ENCODE data around the gene CDADC1. TPM values are rescaled to one million over a fixed set of nuclear protein-coding genes. Genes with fewer than 3 reads are reported as not detected.

The CDADC1 gene
- polyA plus RNA-seq, 1 of the 3 experiments (the other 2 are of a cell fraction), result 3.5 TPM

GRCh38 chr13:49238621-49239020 lies 9.1 kb upstream of the CDADC1 start:
- H4K20me1 ChIP-seq (ENCODE audit: insufficient read depth), result no peaks in the 10 kb centered on the region
- H2AFZ ChIP-seq (ENCODE audit: low read depth), result no peak overlapping the region
- H3K27ac ChIP-seq (ENCODE audit: low read depth in 2 of 2, low read length in 1 of 2), result no peak overlapping the region
- H3K79me2 ChIP-seq (ENCODE audit: insufficient read depth), result no peaks in the 10 kb centered on the region
- TF ChIP-seq EZH2phosphoT487 (IDR thresholded peaks at IDR 0.05; ENCODE audit: borderline replicate concordance, low read depth), result no peak
- no peak for TF ChIP-seq RAD21 (IDR thresholded peaks at IDR 0.05; ENCODE audit: low read length)
- no peak for TF ChIP-seq RFX5 (IDR thresholded peaks at IDR 0.05; ENCODE audit: low read length)
- TF ChIP-seq CHD2 (IDR thresholded peaks at IDR 0.05; ENCODE audit: low read length, partially characterized antibody), result no peak
- no peak for TF ChIP-seq IRF3 (IDR thresholded peaks at IDR 0.05; ENCODE audit: low read depth, low read length)
- TF ChIP-seq GATA2 (CRISPR knock-in tag; IDR thresholded peaks at IDR 0.05), result no peak
- no peak for TF ChIP-seq REST (IDR thresholded peaks at IDR 0.05; ENCODE audit: low read depth, low read length)
- no peak for TF ChIP-seq FOSL2 (IDR thresholded peaks at IDR 0.05; ENCODE audit: borderline replicate concordance, low read depth)
- no peak for TF ChIP-seq MAX (IDR thresholded peaks at IDR 0.05; ENCODE audit: low read depth)
- no peak for TF ChIP-seq FOXM1 (IDR thresholded peaks at IDR 0.05; ENCODE audit: low read depth)
- no peak for TF ChIP-seq USF1 (IDR thresholded peaks at IDR 0.05; ENCODE audit: borderline replicate concordance, low read depth)
- no peak for TF ChIP-seq EP300 (IDR thresholded peaks at IDR 0.05; ENCODE audit: borderline replicate concordance in 1 of 2, low read depth in 1 of 2, low read length in 1 of 2)
- no peak for TF ChIP-seq NRF1 (IDR thresholded peaks at IDR 0.05; ENCODE audit: low read depth, low read length)
- TF ChIP-seq ZBTB33 (IDR thresholded peaks at IDR 0.05; ENCODE audit: borderline replicate concordance, low read depth), result no peak
- TF ChIP-seq MEF2A (IDR thresholded peaks at IDR 0.05; ENCODE audit: borderline replicate concordance, low read depth), result no peak
- ChIA-PET POLR2A (no interaction called here), CTCF (no interaction called here)
- H3K4me1 ChIP-seq (ENCODE audit: control insufficient read depth in 1 of 2, insufficient read depth in 2 of 2, low read depth in 1 of 2, low read length in 1 of 2), result no peaks in the 10 kb centered on the region
- no peaks in the 10 kb centered on the region for H3K36me3 ChIP-seq (replicated peaks in 1 of 2; ENCODE audit: control insufficient read depth in 1 of 2, insufficient read depth in 2 of 2, low read length in 1 of 2)
- no peak overlapping the region for H3K4me2 ChIP-seq
- no peak for DNase-seq
- no peaks in the 10 kb centered on the region for H3K9me3 ChIP-seq
- no peak overlapping the region for H3K9ac ChIP-seq
- 98% methylated on average over 2 of the region's 2 CpGs for WGBS (ENCODE audit: low lambda C conversion rate)
- H3F3A ChIP-seq (replicated peaks; ENCODE audit: insufficient read depth), result no peaks in the 10 kb centered on the region
- no peaks in the 10 kb centered on the region for H3K9me2 ChIP-seq
- H3K4me3 ChIP-seq (ENCODE audit: low read depth in 2 of 2, low read length in 1 of 2), result no peak overlapping the region
- H3K27me3 ChIP-seq (ENCODE audit: insufficient read depth), result no peaks in the 10 kb centered on the region

Measured in SK-N-SH (cell line).